Hepatocyte (in vitro differentiated cells): Measurements from ENCODE around the gene TTC12. TPM values are rescaled to one million over a fixed set of nuclear protein-coding genes. Genes with fewer than 3 reads are reported as not detected.

Source experiments
- DNase-seq: peaks from one replicate; pipeline ENCODE4 v3.0.0-alpha.2; 2016; ENCODE audit warnings: low spot score
- H2AFZ ChIP-seq: fragments of 200-600 bp; sonication (generic); 2 replicates; pipeline ENCODE4 v1.6.0; 2016; ENCODE audit warnings: antibody characterized with exemption, mild to moderate bottlenecking
- H3K27ac ChIP-seq: fragments of 200-600 bp; sonication (generic); 2 replicates; pipeline ENCODE4 v1.5.1; 2016; ENCODE audit warnings: mild to moderate bottlenecking
- H3K27me3 ChIP-seq: fragments of 200-600 bp; sonication (generic); 2 replicates; pipeline ENCODE4 v1.6.1; 2016
- H3K36me3 ChIP-seq: fragments of 200-600 bp; sonication (generic); replicated peaks from 2 replicates; pipeline ENCODE4 v1.5.1; 2016; ENCODE audit warnings: low read depth; ENCODE audit not compliant: insufficient read depth
- H3K4me1 ChIP-seq: fragments of 200-600 bp; sonication (generic); 2 replicates; pipeline ENCODE4 v1.5.1; 2016; ENCODE audit warnings: mild to moderate bottlenecking, moderate library complexity; ENCODE audit not compliant: insufficient read depth
- H3K4me2 ChIP-seq: fragments of 200-600 bp; sonication (generic); 2 replicates; pipeline ENCODE4 v1.6.0; 2016
- H3K4me3 ChIP-seq: fragments of 200-600 bp; sonication (generic); 2 replicates; pipeline ENCODE4 v1.5.1; 2016; ENCODE audit warnings: mild to moderate bottlenecking
- H3K79me2 ChIP-seq: fragments of 200-600 bp; sonication (generic); 2 replicates; pipeline ENCODE4 v1.6.0; 2017; ENCODE audit warnings: mild to moderate bottlenecking
- H3K9me2 ChIP-seq: fragments of 200-600 bp; sonication (generic); replicated peaks from 2 replicates; pipeline ENCODE4 v1.6.0; 2017; ENCODE audit warnings: mild to moderate bottlenecking; ENCODE audit not compliant: insufficient read depth
- H3K9me3 ChIP-seq: fragments of 200-600 bp; sonication (generic); 2 replicates; pipeline ENCODE4 v1.5.1; 2016; ENCODE audit warnings: low read depth, mild to moderate bottlenecking
- H4K20me1 ChIP-seq: fragments of 200-600 bp; sonication (generic); 2 replicates; pipeline ENCODE4 v1.6.0; 2016; ENCODE audit warnings: mild to moderate bottlenecking; ENCODE audit not compliant: insufficient read depth, poor library complexity, severe bottlenecking
- EZH2 ChIP-seq: fragments of 200-600 bp; sonication (generic); IDR thresholded peaks from 2 replicates; pipeline ENCODE4 v1.6.1; 2016; ENCODE audit warnings: antibody characterized with exemption, mild to moderate bottlenecking, borderline replicate concordance
- EZH2phosphoT487 ChIP-seq: fragments of 200-600 bp; sonication (generic); IDR thresholded peaks from one replicate; pipeline ENCODE4 v1.6.1; 2018; ENCODE audit warnings: antibody characterized with exemption, mild to moderate bottlenecking, low read depth, moderate library complexity; ENCODE audit not compliant: unreplicated experiment, severe bottlenecking
- WGBS: methylation state at CpG from one replicate; pipeline ENCODE4 v1.1.6; 2016; ENCODE audit warnings: low lambda C conversion rate; ENCODE audit errors: missing lambda C conversion rate; 5-methylcytosine and 5-hydroxymethylcytosine counted together
- polyA plus RNA-seq: library from polyadenylated mRNA; unstranded; fragments of >200 nt; fragmentation: Nextera tagmentation; extraction: Ambion mirVana; gene quantifications from 2 replicates; pipeline ENCODE4 v1.2.1, GENCODE V29; 2016
- total RNA-seq: library from RNA; depleted of rRNA; stranded (reverse); fragments of >200 nt; gene quantifications from 2 replicates; pipeline ENCODE4 v1.2.3, GENCODE V29; 2014
- TF ChIP-seq, protein P1 (sequence below): fragments of 200-600 bp; sonication (generic); IDR thresholded peaks from 2 replicates; pipeline ENCODE4 v1.5.1; 2016; ENCODE audit warnings: antibody characterized with exemption, mild to moderate bottlenecking; ENCODE audit not compliant: poor library complexity

The TTC12 gene
- total and polyA plus RNA-seq, 2 experiments from 2014 or later: 9.2 to 12.4 TPM

GRCh38 chr11:113281052-113281725, 33.2 kb upstream of the TTC12 start:
- 98% methylated on average over 2 of the region's 2 CpGs for WGBS
- no peaks in the 10 kb centered on the region for H4K20me1 ChIP-seq
- no peak overlapping the region for H3K27ac ChIP-seq
- DNase-seq: no peak
- H3K4me2 ChIP-seq: no peak overlapping the region
- H3K79me2 ChIP-seq: no peaks in the 10 kb centered on the region
- no peak overlapping the region for H2AFZ ChIP-seq
- no peak overlapping the region for H3K4me3 ChIP-seq
- no peak for TF ChIP-seq EZH2phosphoT487
- no peak for TF ChIP-seq EZH2
- TF ChIP-seq, protein P1, sequence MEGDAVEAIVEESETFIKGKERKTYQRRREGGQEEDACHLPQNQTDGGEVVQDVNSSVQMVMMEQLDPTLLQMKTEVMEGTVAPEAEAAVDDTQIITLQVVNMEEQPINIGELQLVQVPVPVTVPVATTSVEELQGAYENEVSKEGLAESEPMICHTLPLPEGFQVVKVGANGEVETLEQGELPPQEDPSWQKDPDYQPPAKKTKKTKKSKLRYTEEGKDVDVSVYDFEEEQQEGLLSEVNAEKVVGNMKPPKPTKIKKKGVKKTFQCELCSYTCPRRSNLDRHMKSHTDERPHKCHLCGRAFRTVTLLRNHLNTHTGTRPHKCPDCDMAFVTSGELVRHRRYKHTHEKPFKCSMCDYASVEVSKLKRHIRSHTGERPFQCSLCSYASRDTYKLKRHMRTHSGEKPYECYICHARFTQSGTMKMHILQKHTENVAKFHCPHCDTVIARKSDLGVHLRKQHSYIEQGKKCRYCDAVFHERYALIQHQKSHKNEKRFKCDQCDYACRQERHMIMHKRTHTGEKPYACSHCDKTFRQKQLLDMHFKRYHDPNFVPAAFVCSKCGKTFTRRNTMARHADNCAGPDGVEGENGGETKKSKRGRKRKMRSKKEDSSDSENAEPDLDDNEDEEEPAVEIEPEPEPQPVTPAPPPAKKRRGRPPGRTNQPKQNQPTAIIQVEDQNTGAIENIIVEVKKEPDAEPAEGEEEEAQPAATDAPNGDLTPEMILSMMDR: no peak
- no peaks in the 10 kb centered on the region for H3K27me3 ChIP-seq
- H3K4me1 ChIP-seq: no peaks in the 10 kb centered on the region
- H3K36me3 ChIP-seq: no peaks in the 10 kb centered on the region
- H3K9me3 ChIP-seq: no peaks in the 10 kb centered on the region
- H3K9me2 ChIP-seq: no peaks in the 10 kb centered on the region

DNA sequence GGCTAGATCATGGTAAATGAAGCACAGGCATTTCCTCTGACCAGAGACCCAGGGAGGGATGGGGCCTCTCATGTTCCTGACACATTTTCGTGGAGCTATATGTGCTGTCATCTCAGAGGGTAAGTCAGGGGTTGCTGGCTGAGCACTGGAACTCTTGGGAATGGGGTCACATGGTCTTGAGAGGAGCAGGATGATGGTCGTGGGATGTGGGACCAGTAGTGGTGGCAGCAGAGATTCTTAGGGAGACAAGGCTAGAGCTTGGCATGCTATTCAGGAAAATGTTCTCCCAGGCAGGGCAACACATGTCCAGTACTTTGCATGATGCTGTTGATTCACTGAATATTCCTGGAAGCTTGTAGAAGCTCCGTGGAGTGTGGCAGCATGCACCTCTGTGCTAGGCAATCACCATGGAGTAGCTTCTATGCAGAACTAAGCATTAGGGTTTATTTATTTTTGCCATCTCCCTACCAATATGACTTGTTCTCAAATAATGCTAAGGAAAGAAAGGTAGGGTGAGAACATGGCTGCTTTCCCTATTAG, 31.4 kb upstream of the TTC12 start:
- Histone ChIP-seq H3K9me3 (no peaks in the 10 kb centered on the region), H3K4me3 (no peak overlapping the region), H3K36me3 (no peaks in the 10 kb centered on the region), H4K20me1 (no peaks in the 10 kb centered on the region), H3K4me2 (no peak overlapping the region), H3K4me1 (peaks cover 10% of the 10 kb centered on the region), H3K9me2 (no peaks in the 10 kb centered on the region), H3K79me2 (no peaks in the 10 kb centered on the region), H3K27ac (no peak overlapping the region), H2AFZ (no peak overlapping the region), H3K27me3 (no peaks in the 10 kb centered on the region)
- no peak for DNase-seq
- TF ChIP-seq, protein P1: no peak
- TF ChIP-seq EZH2 (no peak), EZH2phosphoT487 (no peak)
- 73% methylated on average over 3 of the region's 3 CpGs for WGBS

DNA sequence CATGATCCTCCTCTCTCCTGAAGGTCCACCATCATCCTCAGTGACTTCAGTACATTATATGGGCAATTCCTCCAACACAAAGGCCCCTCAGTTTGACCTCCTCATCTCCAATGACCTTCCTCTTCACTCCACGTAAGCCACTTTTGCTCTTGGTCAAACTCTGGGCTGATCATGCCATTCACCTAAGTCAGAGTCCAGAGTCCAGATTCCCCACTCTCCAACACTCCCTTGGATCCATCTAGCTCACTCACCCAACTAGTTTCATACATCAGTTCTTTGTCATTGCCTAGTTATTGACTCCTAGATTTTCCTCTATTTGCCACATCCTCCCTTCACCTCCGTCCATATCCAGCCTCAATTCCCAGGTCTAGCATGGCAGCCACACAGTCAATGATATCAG, 30.5 kb upstream of the TTC12 start:
- Histone ChIP-seq H3K4me2 (no peak overlapping the region), H2AFZ (no peak overlapping the region), H3K9me3 (no peaks in the 10 kb centered on the region), H3K27ac (no peak overlapping the region), H4K20me1 (no peaks in the 10 kb centered on the region), H3K9me2 (no peaks in the 10 kb centered on the region), H3K36me3 (no peaks in the 10 kb centered on the region), H3K79me2 (no peaks in the 10 kb centered on the region), H3K4me3 (no peak overlapping the region), H3K4me1 (peaks cover 18% of the 10 kb centered on the region), H3K27me3 (no peaks in the 10 kb centered on the region)
- 85% methylated on average over 2 of the region's 2 CpGs for WGBS
- no peak for TF ChIP-seq EZH2phosphoT487
- TF ChIP-seq, protein P1: no peak
- TF ChIP-seq EZH2: no peak
- DNase-seq: no peak
